HL-60/S4 treated with retinoic acid at 250 ng/mL for 4 days and 3 days (cell line): ENCODE results near the gene GRB2.
"Not testable (repeated sequence)": the region's sequence is repeated elsewhere in the genome, so short reads cannot be mapped to it uniquely, and the experiment has no call there.

Experiments used
- in situ Hi-C: fragments of 300-500 bp; cut with MboI; formaldehyde crosslinking; loops from 2 replicates; pipeline ENCODE4 v1.7.0; 2022; ENCODE audit warnings: low sequenced_read_pairs

The GRB2 gene

DNA sequence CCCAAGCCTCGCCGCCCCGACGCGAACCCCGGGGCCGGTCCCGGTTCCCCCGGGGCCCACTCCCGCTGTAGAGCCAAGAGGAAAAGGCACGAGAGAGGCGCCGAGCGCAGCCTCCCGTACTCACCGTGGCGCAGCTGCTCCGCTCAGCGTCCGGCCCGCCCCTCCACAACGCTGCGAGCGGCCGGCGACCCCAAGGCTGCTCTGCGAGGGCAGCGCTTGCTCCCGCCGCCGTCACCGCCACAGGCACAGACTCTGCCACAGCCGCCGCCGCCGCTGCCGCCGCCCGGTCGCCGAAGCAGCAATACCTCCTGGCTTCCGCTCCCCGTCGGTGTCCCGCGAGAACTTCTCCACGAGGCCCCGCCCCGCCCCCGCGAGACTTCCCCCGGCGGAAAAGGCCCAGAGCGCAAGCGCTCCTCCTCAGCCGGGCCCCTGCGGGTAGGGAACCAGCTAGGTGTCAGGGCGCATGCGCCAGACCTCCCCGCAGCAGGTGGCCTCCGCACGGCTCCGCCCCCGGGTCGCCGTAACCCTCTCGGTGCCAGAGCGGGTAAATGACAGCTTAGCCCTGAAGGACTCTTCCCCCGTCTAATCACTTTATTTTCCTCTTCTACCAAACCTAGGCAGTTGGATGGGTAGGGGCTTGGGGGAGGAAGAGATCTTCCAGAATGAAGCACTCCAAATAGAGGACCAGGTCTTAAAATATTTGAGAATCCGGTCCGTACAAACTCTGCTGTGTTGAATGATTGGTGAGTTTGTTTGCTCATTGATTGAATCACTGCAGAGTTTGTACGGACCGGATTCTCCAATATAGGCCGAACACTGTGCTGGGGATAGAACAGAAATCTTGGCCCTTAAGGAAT is at the start of gene GRB2:
Gene GRB2 (minus strand): TSS at position 314 of the 857 bp plus-strand sequence. CDS start 12,050 bp downstream, outside the sequence.
- in situ Hi-C loops = no loop called here

DNA sequence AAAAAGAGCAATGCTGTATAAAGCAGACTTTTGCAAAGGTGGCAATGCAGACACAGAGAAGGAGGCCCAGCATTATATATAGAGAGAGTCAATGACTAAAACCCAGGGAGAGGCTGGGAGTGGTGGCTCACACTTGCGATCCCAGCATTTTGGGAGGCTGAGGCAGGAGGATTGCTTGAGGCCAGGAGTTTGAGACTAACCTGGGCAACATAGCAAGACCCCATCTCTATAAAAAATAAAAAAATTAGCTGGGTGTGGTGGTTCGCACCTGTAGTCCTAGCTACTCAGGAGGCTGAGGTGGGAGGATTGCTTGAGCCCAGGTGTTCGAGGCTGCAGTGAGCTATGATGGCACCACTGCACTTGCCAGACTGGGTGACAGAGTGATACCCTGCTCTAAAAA is 49.2 kb upstream of the GRB2 start:
- in situ Hi-C loops = not testable (repeated sequence)

DNA sequence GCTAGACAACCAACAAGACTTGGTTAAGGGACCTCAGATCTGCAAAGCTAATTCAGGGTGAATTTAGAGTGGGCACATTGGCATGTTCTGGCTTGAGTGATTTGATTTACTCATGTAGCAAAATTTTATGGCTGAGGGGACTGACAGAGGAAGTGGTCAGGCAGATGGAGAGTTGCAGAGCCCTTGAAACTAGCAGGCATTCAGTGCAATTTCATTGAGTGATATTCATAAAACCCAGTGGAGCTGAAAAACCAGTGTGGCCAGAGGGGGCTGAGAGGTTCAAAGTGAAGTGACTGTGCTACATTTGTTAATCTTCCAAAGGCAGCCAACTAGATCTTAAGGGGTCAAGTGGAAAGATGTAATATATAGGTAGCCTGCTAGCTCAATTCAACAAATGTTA is 48.7 kb upstream of the GRB2 start:
- in situ Hi-C loops = no loop called here

DNA sequence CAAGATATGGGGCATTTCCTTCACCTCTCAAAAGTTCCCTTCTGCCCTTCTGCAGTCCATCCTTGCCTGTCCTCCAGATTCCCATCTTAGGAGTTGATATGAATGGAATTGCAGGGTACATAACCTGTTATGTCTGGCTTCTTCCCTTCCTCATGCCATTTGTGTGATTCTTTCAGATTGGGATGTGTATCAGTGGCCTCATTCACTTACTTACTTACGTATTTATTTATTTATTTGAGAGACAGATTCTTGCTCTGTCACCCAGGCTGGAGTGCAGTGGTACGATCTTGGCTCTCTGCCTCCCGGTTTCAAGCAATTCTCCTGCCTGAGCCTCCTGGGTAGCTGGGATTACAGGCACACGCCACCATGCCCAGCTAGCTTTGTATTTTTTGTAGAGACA is 44.8 kb upstream of the GRB2 start:
- in situ Hi-C loops = no loop called here

DNA sequence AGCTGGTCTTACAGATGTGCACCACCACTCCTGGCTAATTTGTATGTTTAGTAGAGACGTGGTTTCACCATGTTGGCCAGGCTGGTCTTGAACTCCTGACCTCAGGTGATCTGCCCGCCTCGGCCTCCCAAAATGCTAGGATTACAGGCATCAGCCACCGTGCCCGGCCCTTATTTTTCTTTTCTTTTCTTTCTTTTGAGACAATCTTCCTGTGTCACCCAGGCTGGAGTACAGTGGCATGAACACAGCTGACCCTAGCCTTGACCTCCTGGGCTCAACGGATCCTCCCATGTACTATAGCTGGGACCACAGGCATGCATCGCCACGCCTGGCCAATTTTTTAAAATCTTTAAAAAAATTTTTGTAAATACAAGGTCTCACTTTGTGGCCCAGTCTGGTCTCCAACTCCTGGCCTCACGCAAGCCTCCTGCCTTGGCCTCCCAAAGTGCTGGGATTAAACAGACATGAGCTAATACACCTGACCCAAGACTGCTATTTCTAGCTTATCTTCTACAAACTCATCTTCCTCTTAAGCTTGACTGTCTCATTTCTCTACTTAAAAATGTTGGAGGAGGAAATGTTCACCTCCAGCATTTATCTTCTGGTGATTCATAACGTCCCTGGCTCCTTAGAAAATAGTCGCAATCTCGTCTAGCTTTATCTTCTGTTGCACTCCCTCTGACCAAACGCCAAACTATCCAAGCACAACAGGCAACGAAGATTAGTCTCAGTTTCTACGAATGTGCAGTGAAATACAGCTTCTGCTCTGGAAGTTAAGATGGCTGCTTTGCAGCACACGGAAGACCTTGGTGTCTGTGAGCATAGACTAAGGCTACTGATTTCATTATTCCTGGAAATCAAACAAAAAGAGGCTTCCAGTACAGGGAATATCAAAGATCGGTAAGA is 42.7 kb upstream of the GRB2 start:
- in situ Hi-C loops = no loop called here

DNA sequence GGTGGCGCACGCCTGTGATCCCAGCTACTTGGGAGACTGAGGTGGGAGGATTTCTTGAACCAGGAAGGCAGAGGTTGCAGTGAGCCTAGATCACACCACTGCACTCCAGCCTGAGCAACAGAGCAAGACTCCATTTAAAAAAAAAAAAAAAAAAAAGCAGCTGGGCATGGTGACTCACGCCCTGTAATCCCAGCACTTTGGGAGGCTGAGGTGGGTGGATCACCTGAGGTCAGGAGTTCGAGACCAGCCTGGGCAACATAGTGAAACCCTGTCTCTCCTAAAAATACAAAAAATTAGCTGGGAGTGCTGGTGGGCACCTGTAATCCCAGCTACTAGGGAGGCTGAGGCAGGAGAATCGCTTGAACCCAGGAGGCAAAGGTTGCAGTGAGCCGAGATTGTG is 40.4 kb upstream of the GRB2 start:
- in situ Hi-C loops = not testable (repeated sequence)

DNA sequence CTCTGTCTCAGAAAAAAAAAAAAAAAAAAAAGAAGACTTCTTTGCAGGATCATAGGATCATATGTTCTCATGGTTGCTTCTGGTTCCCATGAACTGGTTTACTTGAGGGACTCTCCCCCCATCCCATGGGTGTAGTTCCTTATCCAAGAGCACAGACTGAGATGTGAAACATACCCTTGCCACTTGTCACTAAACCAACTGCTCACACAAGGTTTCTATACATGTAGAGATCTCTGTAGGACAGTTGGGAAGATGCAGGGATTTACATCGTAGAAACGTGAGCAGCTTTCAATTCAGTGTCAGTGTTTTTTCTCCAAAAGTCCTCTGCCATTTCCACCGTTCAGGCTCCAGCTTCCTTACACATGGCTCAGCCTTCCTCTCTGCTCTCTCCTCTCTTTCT is 39.8 kb upstream of the GRB2 start:
- in situ Hi-C loops = no loop called here

DNA sequence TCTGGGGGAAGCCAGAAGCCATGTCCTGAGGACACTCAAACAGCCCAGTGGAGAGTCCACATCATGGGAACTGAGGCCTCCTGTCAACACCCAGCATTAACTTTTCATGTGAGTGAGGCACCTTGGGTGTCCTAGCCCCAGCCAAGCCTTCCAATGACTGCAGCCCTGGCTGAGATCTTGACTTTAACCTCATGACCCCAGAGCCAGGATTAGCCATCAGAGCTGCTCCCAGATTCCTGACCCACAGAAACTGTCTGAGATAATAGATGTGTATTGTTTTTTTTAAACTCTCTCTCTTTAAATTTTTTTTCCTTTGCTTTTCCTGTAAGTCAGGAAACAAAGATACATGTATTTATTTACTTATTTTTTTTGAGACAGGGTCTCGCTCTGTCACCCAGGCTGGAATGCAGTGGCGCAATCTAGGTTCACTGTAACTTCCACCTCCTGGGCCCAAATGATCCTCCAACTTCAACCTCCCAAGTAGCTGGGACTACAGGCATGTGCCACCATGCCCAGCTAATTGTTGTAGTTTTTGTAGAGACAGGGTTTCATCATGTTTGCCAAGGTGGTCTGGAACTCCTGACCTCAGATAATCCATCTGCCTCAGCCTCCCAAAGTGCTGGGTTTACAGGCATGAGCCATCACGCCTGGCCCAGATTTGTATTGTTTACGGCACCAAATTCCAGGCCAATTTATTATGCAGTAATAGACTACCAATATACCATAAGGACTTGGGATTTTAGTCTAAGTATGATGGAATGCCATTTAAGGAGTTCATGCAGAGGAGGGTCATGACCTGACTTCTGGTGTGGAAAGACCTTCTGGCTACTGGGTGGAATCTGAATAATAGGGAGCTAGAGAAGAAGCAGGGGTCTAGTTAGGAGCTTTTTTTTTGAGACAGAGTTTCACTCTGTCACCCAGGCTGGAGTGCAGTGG is 37.0 kb upstream of the GRB2 start:
- in situ Hi-C loops = no loop called here

DNA sequence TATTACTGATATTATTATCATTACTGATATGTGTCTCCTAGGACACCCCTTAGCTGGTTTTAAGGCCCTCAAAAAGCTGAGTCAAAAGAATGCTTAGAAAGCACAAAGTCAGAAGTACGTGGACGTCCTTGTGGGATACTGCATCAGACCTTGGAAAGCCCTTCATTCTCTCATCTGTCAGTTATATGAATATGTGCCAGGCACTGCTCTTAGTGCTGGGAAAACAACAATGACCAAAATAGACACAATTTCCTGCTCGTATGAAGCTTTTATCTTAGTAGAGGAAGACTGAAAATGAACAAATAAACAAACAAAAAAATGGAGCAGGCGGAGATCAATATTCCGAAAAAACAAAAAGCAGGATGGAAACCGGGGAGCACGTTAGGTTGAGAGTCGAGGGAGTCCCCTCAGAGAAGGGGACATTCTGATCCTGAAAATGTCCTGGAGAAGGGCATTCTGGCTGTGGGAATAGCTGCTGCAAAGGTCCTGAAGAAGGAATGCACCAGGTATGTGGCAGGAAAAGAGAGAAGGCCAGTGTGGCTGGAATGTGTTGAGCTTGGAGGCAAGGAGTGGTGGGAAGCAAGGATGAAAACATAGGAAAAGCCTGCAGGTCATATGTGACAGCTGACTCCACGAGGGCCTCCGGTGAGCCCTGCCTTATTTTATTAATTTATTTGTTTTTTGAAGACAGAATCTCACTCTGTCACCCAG is 35.4 kb upstream of the GRB2 start:
- in situ Hi-C loops = no loop called here

DNA sequence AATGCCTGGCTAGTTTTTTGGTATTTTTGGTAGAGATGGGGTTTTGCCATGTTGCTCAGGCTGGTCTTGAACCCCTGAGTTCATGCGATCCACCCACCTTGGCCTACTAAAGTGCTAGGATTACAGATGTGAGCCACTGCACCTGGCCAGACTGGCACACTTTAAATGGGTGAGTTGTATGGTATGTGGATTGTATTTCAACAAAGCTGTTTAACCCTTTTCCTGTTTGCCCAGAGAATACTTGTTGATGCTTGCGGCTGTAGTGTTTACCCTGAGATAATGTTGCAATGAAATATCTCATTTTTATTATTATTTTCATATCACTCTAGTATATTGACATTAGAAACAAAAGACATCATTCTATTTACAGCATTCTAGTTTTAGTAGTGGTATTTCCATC is 33.8 kb upstream of the GRB2 start:
- in situ Hi-C loops = no loop called here

DNA sequence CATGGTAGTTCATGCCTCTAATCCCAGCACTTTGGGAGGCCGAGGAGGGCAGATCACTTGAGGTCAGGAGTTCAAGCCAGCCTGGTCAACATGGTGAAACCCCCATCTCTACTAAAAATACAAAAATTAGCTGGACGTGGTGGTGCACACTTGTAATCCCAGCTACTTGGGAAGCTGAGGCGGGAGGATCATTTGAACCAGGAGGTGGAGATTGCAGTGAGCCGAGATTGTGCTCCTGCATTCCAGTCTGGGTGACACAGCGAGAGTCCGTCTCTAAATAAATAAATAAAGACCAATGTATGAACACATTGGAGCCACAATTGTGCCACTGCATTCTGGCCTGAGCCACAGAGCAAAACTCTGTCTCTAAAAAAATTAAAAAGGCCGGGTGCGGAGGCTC is 31.9 kb upstream of the GRB2 start:
- in situ Hi-C loops = not testable (repeated sequence)

DNA sequence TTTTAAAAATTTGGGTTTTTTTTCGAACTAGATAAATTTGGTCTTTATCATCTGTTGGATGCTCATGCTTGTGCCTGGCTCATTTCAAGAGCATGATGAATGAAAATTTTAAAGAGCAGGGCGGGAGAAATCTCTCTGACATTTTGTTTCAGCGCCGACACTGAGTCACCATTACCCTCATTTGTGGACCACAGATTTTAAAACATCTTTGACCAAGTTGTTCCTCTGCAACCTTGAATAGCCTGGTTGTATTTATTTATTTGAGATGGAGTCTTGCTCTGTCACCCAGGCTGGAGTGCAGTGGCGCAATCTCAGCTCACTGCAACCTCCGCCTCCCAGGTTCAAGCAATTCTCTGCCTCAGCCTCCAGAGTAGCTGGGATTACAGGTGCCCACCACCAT is 29.0 kb upstream of the GRB2 start:
- in situ Hi-C loops = not testable (repeated sequence)

DNA sequence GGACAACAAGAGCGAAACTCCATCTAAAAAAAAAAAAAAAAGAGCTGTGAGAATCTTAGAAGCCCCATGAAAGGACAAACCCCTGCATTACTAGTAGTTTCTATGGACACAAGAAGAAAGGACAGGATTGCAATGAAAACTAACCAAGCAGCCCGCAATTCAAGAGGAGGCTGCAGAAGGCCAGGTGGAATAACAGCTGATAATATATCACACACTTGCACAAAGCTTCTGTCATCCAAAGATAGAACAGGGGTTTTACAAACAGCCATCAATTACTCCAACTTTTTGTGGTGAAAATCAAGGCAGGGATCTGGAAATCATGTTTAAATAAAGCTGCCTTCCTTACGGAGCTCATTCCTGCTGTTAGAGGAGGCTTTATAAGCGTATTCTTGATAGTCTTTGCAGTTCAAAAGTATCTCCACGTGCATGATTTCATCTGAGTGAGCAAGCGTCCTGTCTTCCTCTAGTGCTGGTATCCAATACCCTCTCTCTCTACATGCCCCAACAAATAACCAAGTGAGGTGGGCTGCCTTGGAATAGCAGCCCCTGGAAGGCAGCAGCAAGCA is 27.8 kb upstream of the GRB2 start:
- in situ Hi-C loops = no loop called here

DNA sequence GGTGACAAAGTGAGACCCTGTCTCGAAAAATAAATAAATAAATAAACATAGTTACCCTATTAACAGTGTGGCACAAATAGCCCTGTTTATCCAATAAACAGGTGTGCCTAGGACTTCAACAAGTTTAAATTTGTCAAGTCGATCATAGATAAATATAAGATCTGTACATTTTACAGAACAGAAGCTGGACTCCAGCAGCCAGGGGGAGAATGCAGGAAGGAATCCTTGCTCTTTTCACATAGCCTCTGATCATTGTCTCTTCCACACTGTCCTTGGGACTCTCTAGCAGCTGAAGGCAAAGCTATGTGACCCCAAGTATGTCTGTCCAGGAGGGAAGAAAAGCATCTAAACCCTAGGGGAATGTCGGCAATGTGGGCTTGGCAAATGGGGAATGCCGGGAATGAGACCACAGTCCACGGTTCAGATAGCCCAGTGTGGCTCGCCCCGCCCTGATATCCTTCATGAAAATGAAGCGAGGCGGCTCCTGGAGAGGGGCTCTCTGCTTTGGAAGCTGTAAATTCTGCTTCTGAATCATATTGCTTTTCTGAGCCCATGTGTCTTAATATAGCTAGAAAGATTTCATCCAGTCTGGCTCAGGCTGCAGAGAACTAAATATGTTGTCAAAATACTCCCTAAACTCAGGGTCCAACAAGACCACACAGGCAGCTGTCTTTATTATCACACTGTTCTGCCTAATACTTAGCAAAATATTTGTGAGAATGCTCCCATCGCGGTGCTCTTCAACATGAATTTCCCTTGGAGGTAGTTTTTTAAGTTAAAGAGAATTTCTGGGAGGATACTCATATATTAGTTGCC is 24.9 kb upstream of the GRB2 start:
- in situ Hi-C loops = no loop called here

DNA sequence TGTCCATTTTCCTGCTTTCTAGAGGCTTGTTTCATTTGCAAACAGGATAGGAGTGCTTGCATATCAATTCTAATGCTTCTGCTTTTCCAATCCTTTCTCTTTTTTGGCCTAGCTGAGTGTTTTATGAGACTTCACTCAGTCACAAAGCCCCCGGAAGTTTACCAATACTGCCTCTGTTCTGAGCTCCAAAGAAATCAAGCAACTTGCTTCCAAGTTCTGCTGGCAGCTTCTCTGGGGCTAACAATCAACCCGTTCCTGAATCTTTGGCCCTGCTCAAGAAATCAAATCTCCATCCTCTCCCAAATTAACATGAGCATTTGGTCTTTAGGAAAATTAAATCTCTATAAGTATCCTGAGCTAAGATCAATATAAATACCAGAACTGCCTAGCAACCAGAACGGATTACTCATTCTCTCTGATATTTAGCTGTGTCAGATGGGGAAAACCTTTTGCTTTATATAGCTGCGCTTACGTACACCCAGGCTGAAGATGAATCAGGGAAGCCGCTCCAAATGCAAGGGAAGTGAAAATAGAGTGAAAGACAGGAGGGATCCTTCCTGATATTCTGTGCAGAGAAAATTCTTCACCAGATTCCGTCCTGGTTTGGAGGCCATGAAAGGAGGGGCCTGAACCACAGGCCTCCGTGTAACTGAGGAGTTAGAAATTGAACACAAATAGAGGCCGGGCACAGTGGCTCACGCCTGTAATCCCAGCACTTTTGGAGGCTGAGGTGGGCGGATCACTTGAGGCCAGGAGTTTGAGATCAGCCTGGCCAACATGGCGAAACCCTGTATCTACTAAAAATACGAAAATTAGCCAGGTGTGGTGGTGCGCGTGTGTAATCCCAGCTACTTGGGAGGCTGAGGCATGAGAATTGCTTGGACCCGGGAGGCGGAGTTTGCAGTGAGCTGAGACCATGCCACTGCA is 23.3 kb upstream of the GRB2 start:
- in situ Hi-C loops = no loop called here

DNA sequence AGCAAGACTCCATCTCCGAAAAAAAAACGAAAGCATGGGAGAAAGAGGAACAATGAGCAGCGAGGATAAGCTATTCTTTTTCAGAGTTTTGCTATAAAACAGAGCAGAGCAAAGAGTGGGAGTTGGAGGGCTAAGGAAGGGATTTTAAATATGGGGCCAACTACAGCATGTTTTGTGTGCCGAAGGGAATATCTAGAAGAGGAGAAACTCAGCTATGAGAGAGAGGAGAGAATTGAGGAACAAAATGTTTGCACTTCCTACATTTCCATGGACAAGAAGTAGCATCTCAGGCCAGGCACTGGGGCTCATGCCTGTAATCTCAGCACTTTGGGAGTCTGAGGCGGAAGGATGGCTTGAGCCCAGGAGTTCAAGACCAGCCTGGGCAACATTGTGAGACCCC is 13.1 kb upstream of the GRB2 start:
- in situ Hi-C loops = no loop called here

DNA sequence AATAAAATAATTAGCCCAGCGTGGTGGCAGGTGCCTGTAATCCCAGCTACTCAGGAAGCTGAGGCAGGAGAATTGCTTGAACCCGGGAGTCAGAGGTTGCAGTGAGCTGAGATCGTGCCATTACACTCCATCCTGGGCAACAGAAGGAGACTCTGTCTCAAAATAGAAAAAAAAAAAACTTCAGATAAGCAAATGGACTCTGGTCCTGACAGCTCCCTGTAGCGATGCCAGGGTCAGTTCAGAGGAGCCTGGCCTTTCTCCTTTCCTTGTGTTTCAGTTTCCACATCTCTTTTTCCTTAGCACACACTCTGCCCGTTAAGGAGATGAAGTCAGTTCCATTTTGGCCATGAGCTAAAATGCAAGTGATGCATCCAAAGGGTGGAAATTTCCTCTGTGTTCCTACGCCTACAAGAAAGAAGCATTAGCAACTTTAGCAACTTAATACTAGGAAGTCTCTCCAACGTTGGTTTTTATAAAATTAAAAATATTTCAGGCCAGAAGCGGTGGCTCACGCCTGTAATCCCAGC is 11.6 kb upstream of the GRB2 start:
- in situ Hi-C loops = no loop called here

DNA sequence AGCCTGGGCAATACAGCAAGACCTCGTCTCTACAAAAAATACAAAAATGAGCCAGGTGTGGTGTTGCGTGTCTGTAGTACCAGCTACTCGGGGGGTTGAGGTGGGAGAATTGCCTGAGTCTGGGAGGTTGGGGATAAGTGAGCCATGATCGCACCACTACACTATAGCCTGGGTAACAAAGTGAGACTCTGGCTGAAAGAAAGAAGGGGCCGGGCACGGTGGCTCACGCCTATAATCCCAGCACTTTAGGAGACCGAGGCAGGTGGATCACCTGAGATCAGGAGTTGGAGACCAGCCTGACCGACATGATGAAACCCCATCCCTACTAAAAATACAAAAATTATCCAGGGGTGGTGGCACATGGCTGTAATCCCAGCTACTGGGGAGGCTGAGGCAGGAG is 10.5 kb upstream of the GRB2 start:
- in situ Hi-C loops = no loop called here
